OCI-LY7 (cell line): ENCODE measurements around the gene C6orf132.

Source experiments
- EZH2phosphoT487 ChIP-seq: fragments of 200-600 bp; sonication (generic); IDR thresholded peaks from 2 replicates; pipeline ENCODE4 v1.6.1; 2018; ENCODE audit warnings: low read depth, borderline replicate concordance, mild to moderate bottlenecking, mixed run types, antibody characterized with exemption, low read length, moderate library complexity, mixed read lengths
- TF ChIP-seq, protein P1 (sequence below): fragments of 200-600 bp; sonication (generic); conservative IDR thresholded peaks from 2 replicates; pipeline ENCODE4 v1.5.1; 2014; ENCODE audit warnings: mild to moderate bottlenecking, antibody characterized with exemption, low read length, moderate library complexity, mixed read lengths

- TF ChIP-seq, protein P1, sequence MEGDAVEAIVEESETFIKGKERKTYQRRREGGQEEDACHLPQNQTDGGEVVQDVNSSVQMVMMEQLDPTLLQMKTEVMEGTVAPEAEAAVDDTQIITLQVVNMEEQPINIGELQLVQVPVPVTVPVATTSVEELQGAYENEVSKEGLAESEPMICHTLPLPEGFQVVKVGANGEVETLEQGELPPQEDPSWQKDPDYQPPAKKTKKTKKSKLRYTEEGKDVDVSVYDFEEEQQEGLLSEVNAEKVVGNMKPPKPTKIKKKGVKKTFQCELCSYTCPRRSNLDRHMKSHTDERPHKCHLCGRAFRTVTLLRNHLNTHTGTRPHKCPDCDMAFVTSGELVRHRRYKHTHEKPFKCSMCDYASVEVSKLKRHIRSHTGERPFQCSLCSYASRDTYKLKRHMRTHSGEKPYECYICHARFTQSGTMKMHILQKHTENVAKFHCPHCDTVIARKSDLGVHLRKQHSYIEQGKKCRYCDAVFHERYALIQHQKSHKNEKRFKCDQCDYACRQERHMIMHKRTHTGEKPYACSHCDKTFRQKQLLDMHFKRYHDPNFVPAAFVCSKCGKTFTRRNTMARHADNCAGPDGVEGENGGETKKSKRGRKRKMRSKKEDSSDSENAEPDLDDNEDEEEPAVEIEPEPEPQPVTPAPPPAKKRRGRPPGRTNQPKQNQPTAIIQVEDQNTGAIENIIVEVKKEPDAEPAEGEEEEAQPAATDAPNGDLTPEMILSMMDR = no peak
- TF ChIP-seq EZH2phosphoT487 = no peak
These were observed 17.2 kb downstream of the C6orf132 start for GRCh38 chr6:42125231-42125630.
